ENCODE data around the gene DRAM1. TPM values are rescaled to one million over a fixed set of nuclear protein-coding genes. Genes with fewer than 3 reads are reported as not detected.

DRAM1 gene
- total and polyA plus RNA-seq, 3 donors from 2014 or later: 4.4 to 13.1 (median 4.5) TPM

DNA sequence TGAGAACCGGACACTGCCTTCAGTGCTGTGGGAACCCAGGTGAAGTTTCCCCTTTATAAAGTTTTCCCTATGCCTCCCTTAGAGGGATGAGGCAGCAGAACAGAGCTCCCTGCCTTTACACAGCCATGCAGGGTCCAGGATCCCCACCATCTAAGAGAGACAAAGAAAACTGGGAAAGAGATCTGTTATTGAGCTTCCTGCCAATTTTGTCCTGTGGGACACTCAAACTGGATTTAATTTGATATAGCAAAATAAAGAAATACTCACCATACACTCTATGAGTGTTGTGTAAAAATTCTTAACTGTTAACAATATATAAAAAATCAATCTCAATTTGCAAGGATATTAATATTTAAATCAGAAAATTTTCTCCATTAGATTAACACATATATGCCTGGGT, 69.9 kb downstream of the DRAM1 start:
- intact Hi-C loops (cut with DNase I; ENCODE audit: low total_unique reads): no loop called here
- 100% methylated on average over 1 of the region's 1 CpG for WGBS, 2 donors
- no peak overlapping the region for H3K27ac ChIP-seq
- H3K4me3 ChIP-seq: no peak overlapping the region
- H3K9me3 ChIP-seq: no peaks in the 10 kb centered on the region
- H3K27me3 ChIP-seq: no peaks in the 10 kb centered on the region
- no peaks in the 10 kb centered on the region for H3K36me3 ChIP-seq (ENCODE audit: low read depth, missing control alignments)
- TF ChIP-seq, protein P1, sequence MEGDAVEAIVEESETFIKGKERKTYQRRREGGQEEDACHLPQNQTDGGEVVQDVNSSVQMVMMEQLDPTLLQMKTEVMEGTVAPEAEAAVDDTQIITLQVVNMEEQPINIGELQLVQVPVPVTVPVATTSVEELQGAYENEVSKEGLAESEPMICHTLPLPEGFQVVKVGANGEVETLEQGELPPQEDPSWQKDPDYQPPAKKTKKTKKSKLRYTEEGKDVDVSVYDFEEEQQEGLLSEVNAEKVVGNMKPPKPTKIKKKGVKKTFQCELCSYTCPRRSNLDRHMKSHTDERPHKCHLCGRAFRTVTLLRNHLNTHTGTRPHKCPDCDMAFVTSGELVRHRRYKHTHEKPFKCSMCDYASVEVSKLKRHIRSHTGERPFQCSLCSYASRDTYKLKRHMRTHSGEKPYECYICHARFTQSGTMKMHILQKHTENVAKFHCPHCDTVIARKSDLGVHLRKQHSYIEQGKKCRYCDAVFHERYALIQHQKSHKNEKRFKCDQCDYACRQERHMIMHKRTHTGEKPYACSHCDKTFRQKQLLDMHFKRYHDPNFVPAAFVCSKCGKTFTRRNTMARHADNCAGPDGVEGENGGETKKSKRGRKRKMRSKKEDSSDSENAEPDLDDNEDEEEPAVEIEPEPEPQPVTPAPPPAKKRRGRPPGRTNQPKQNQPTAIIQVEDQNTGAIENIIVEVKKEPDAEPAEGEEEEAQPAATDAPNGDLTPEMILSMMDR (IDR thresholded peaks at IDR 0.05): no peak
- TF ChIP-seq POLR2A (IDR thresholded peaks at IDR 0.05): no peak
- no peaks in the 10 kb centered on the region for H3K4me1 ChIP-seq
- no peak for DNase-seq

DNA sequence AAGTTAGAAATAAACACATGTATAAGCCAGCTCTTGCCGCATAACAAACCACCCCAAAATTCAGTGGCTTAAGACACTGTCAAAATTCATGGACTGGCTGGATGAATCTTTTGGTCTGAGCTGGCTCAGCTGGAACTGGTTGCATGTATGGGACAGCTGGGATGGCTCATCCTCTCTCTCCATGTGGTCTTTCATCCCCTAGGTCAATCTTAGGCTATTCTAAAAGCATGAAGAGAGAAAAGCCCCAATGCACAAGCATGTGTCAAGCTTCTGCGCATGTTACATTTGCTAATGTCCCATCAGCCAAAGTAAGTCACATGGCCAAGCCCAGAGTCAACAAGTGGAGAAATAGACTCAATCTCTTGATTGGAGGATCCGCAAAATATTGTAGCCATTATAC, 71.0 kb downstream of the DRAM1 start:
- Histone ChIP-seq H3K27ac (no peak overlapping the region), H3K36me3 (ENCODE audit: low read depth, missing control alignments) (no peaks in the 10 kb centered on the region), H3K27me3 (no peaks in the 10 kb centered on the region), H3K4me1 (no peaks in the 10 kb centered on the region), H3K9me3 (no peaks in the 10 kb centered on the region), H3K4me3 (no peak overlapping the region)
- no peak for DNase-seq
- intact Hi-C loops (cut with DNase I; ENCODE audit: low total_unique reads): no loop called here
- TF ChIP-seq, protein P1 (IDR thresholded peaks at IDR 0.05): no peak
- no peak for TF ChIP-seq POLR2A (IDR thresholded peaks at IDR 0.05)
- 78 to 92% methylated on average over 3 of the region's 3 CpGs for WGBS, 2 donors

- intact Hi-C loops (cut with DNase I; ENCODE audit: low total_unique reads): no loop called here
- no peak for TF ChIP-seq POLR2A (IDR thresholded peaks at IDR 0.05)
- TF ChIP-seq, protein P1 (IDR thresholded peaks at IDR 0.05): no peak
- H3K36me3 ChIP-seq (ENCODE audit: low read depth, missing control alignments): no peaks in the 10 kb centered on the region
- no peaks in the 10 kb centered on the region for H3K9me3 ChIP-seq
- no peak for DNase-seq
- H3K4me3 ChIP-seq: no peak overlapping the region
- H3K4me1 ChIP-seq: no peaks in the 10 kb centered on the region
- no peak overlapping the region for H3K27ac ChIP-seq
- 89 to 90% methylated on average over 6 of the region's 6 CpGs for WGBS, 2 donors
- H3K27me3 ChIP-seq: no peaks in the 10 kb centered on the region
Measured at GRCh38 chr12:101951002-101951670, 73.8 kb downstream of the DRAM1 start.

DNA sequence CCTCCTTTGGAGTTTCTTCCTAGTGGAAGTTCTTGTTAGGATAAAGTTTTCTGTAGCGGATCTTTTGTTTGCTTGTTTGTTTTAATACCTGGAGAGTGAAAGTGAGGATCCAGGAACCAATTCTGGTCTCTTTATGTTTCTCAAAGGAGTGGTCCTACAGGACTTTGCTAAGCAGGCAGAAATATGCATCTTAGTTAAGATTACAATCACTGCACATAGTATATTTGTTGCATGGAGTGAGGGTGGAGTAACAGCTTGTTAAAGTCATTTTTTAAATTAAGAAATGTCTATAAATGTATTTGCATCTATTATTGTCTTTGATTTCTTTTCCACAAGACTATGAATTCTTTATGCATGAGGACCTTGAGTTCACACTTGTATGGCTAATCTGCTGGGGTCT, 76.7 kb downstream of the DRAM1 start:
- DNase-seq: no peak
- intact Hi-C loops (cut with DNase I; ENCODE audit: low total_unique reads): no loop called here
- 89 to 100% methylated on average over 1 of the region's 1 CpG for WGBS, 2 donors

More for the DNA sequence above, 76.7 kb downstream of the DRAM1 start:
- no peak for TF ChIP-seq POLR2A (IDR thresholded peaks at IDR 0.05)
- TF ChIP-seq, protein P1 (IDR thresholded peaks at IDR 0.05): no peak
- Histone ChIP-seq H3K4me1 (no peaks in the 10 kb centered on the region), H3K27ac (no peak overlapping the region), H3K9me3 (no peaks in the 10 kb centered on the region), H3K4me3 (no peak overlapping the region), H3K27me3 (no peaks in the 10 kb centered on the region), H3K36me3 (ENCODE audit: low read depth, missing control alignments) (no peaks in the 10 kb centered on the region)
